Measurements from ENCODE around the gene TRAM2. TPM values are rescaled to one million over a fixed set of nuclear protein-coding genes. Genes with fewer than 3 reads are reported as not detected.

Gene TRAM2
- total RNA-seq, 6 experiments from 2014 or later = 191 to 235 (median 215) TPM

DNA sequence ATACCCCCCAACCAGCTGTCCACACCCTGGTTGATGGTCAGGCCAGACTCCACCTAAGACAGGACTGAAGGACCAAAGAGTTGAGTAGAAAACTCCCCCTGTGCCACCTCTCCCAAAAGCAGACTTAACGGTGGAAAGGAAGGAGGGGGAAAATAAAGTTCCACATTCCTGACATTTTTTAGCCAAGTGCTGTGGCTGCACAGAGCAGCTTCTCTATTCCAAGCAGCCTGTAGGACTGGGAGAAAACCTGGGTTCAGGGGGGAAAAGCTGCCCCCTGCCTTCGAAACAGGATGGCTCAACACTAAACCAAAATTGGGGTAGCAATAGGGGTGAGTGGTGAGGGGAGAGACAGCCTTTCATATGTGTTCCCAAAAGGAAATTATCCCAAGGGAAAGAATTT lies 3.6 kb downstream of the TRAM2 start:
- peak overlapping the region; percentile 96 for H3K27ac Mint-ChIP-seq
- H3K4me1 Mint-ChIP-seq (ENCODE audit: low read depth) = peaks cover 79% of the 10 kb centered on the region
- DNase-seq = peak; percentile 43
- H3K27me3 Mint-ChIP-seq (ENCODE audit: insufficient read depth) = no peaks in the 10 kb centered on the region
- peaks cover 51% of the 10 kb centered on the region for H3K36me3 Mint-ChIP-seq (ENCODE audit: low read depth)
- no peaks in the 10 kb centered on the region for H3K9me3 Mint-ChIP-seq
- TF ChIP-seq CTCF (IDR thresholded peaks at IDR 0.05) = peak; percentile 61
- peak overlapping the region; percentile 100 for H3K4me3 Mint-ChIP-seq

DNA sequence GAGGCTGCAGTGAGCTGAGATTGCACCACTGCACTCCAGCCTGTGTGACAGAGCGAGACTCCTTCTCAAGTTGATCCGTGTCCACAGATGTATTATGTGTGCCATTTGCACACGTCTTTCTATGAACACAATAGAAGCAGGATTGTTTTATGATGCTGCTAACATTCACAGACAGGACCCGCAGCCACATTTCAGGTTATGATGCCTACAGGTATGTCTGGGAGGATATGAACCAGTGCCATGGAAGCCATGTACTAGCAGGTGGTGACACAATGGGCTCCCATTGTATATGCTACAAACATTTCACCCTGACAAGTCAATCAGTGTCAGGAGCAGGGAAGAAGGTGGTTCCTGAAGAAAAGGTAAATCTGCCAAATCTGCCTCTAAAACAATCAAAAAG lies 4.3 kb downstream of the TRAM2 start:
- Mint-ChIP-seq H3K4me3 (peak overlapping the region; percentile 100), H3K4me1 (ENCODE audit: low read depth) (peaks cover 79% of the 10 kb centered on the region), H3K9me3 (no peaks in the 10 kb centered on the region), H3K36me3 (ENCODE audit: low read depth) (peaks cover 57% of the 10 kb centered on the region), H3K27me3 (ENCODE audit: insufficient read depth) (no peaks in the 10 kb centered on the region), H3K27ac (peak overlapping the region; percentile 96)
- TF ChIP-seq CTCF (IDR thresholded peaks at IDR 0.05) = no peak
- no peak for DNase-seq

GRCh38 chr6:52571099-52571755 lies 5.6 kb downstream of the TRAM2 start:
- Mint-ChIP-seq H3K36me3 (ENCODE audit: low read depth) (peaks cover 60% of the 10 kb centered on the region), H3K9me3 (no peaks in the 10 kb centered on the region), H3K4me3 (peak overlapping the region; percentile 72), H3K27me3 (ENCODE audit: insufficient read depth) (peaks cover 3% of the 10 kb centered on the region), H3K27ac (peak overlapping the region; percentile 71), H3K4me1 (ENCODE audit: low read depth) (peaks cover 91% of the 10 kb centered on the region)
- no peak for DNase-seq
- TF ChIP-seq CTCF (IDR thresholded peaks at IDR 0.05) = no peak

DNA sequence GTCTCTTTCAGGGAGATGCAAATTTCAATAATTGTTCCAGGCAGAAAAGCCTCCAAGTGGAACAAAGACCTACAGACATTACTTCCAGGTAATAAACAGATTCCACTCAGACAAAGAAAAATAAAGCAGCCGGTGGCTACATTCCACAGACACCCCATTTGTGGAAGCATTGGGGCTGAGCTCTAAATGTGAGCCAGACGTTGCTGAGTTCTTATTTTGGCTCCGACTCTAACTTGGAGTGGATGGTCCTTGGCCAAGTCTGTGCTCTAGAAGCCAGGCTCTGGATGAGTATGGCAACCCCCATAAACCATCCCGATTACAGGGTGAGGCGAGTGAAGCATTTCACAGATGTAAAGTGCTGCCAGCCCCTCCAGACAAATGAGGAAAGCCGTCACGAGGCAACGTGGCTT lies 6.6 kb downstream of the TRAM2 start:
- Mint-ChIP-seq H3K36me3 (ENCODE audit: low read depth) (peaks cover 55% of the 10 kb centered on the region), H3K4me3 (peak overlapping the region; percentile 59), H3K4me1 (ENCODE audit: low read depth) (peaks cover 100% of the 10 kb centered on the region), H3K27ac (peak overlapping the region; percentile 71), H3K9me3 (no peaks in the 10 kb centered on the region), H3K27me3 (ENCODE audit: insufficient read depth) (peaks cover 8% of the 10 kb centered on the region)
- peak; percentile 38 for DNase-seq
- no peak for TF ChIP-seq CTCF (IDR thresholded peaks at IDR 0.05)

DNA sequence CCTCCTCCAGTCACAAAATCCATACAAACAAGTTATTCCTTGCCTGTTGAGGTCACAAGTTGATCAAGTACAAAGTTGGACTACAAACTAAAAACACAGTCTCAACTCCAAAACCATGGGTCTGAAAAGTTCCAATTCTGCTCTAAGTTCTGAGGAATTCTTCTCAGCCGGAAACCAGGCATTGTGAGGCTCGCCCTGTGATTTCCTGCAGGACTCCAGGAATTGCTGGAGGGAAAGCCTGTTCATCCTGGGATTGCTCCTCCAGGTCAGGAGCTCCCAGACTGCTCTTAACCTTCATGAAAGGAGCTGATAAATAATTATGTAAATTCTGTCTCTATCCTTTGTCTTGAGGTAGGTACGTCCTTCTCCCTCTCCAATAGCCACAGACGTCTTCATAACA lies 8.5 kb downstream of the TRAM2 start:
- H3K27ac Mint-ChIP-seq = peak overlapping the region; percentile 98
- H3K4me3 Mint-ChIP-seq = peak overlapping the region; percentile 80
- peaks cover 8% of the 10 kb centered on the region for H3K27me3 Mint-ChIP-seq (ENCODE audit: insufficient read depth)
- no peak for DNase-seq
- no peak for TF ChIP-seq CTCF (IDR thresholded peaks at IDR 0.05)
- H3K4me1 Mint-ChIP-seq (ENCODE audit: low read depth) = peaks cover 99% of the 10 kb centered on the region
- no peaks in the 10 kb centered on the region for H3K9me3 Mint-ChIP-seq
- H3K36me3 Mint-ChIP-seq (ENCODE audit: low read depth) = peaks cover 55% of the 10 kb centered on the region

Data from HFFc6 (cell line).